T-helper 2 cell treated with Interferon-gamma antibody and Interleukin-4, amounts not matched to agents 100 ng/mL and 5 ng/mL, for 36 hours (primary cell): ENCODE results near the gene CLIC4. TPM values are rescaled to one million over a fixed set of nuclear protein-coding genes. Genes with fewer than 3 reads are reported as not detected.
"Not testable (repeated sequence)": the region's sequence is repeated elsewhere in the genome, so short reads cannot be mapped to it uniquely, and the experiment has no call there.

Experiments
- intact Hi-C: fragments of 100-400 bp; cut with micrococcal nuclease; formaldehyde crosslinking; loops from one replicate; pipeline ENCODE4 v1.15.1; 2023
- total RNA-seq: library from RNA; stranded (reverse); gene quantifications from 2 replicates; pipeline ENCODE4 v1.2.3, GENCODE V29; 2022

Gene CLIC4
- total RNA-seq, 1 donor from 2014 or later = 14.4 TPM

GRCh38 chr1:24769656-24770651 is 24.7 kb downstream of the CLIC4 start:
- intact Hi-C loops = no loop called here

GRCh38 chr1:24770881-24771280 is 25.6 kb downstream of the CLIC4 start:
- intact Hi-C loops = no loop called here

GRCh38 chr1:24771574-24771973 is 26.3 kb downstream of the CLIC4 start:
- intact Hi-C loops = no loop called here

GRCh38 chr1:24773618-24774017 is 28.4 kb downstream of the CLIC4 start:
- intact Hi-C loops = no loop called here

GRCh38 chr1:24775348-24775747 is 30.1 kb downstream of the CLIC4 start:
- intact Hi-C loops = no loop called here

- intact Hi-C loops = no loop called here
Measured at GRCh38 chr1:24775916-24776315, 30.7 kb downstream of the CLIC4 start.

GRCh38 chr1:24776821-24777220 is 31.6 kb downstream of the CLIC4 start:
- intact Hi-C loops = no loop called here

- intact Hi-C loops = no loop called here
Measured at GRCh38 chr1:24778141-24778540, 32.9 kb downstream of the CLIC4 start.

GRCh38 chr1:24779199-24779598 is 34.0 kb downstream of the CLIC4 start:
- intact Hi-C loops = not testable (repeated sequence)

- intact Hi-C loops = no loop called here
Measured at GRCh38 chr1:24779689-24780464, 34.6 kb downstream of the CLIC4 start.

- intact Hi-C loops = not testable (repeated sequence)
Measured at GRCh38 chr1:24780626-24781025, 35.4 kb downstream of the CLIC4 start.

GRCh38 chr1:24782689-24783088 is 37.4 kb downstream of the CLIC4 start:
- intact Hi-C loops = no loop called here

- intact Hi-C loops = no loop called here
Measured at GRCh38 chr1:24783713-24784112, 38.5 kb downstream of the CLIC4 start.

GRCh38 chr1:24786191-24786590 is 40.9 kb downstream of the CLIC4 start:
- intact Hi-C loops = no loop called here

GRCh38 chr1:24790490-24790889 is 45.2 kb downstream of the CLIC4 start:
- intact Hi-C loops = no loop called here

GRCh38 chr1:24793447-24794129 is 48.3 kb downstream of the CLIC4 start:
- intact Hi-C loops = no loop called here

- intact Hi-C loops = not testable (repeated sequence)
Measured at GRCh38 chr1:24794130-24794502, 48.9 kb downstream of the CLIC4 start.

GRCh38 chr1:24795236-24795635 is 50.0 kb downstream of the CLIC4 start:
- intact Hi-C loops = no loop called here

GRCh38 chr1:24796524-24796923 is 51.3 kb downstream of the CLIC4 start:
- intact Hi-C loops = no loop called here

GRCh38 chr1:24799242-24799641 is 54.0 kb downstream of the CLIC4 start:
- intact Hi-C loops = not testable (repeated sequence)

- intact Hi-C loops = no loop called here
Measured at GRCh38 chr1:24801176-24801575, 55.9 kb downstream of the CLIC4 start.

- intact Hi-C loops = no loop called here
Measured at GRCh38 chr1:24803220-24803619, 58.0 kb downstream of the CLIC4 start.
